ENCODE results near the gene GNAS. TPM values are rescaled to one million over a fixed set of nuclear protein-coding genes. Genes with fewer than 3 reads are reported as not detected.

Gene GNAS
- total RNA-seq, 4 donors from 2014 or later, result 679 to 875 (median 782) TPM

GRCh38 chr20:58850693-58851174 lies 1.8 kb upstream of the GNAS start, which contains the start of gene GNAS-AS1:
Gene GNAS-AS1 (minus strand): TSS chr20:58850902.
- peaks cover 5 to 51% (median 35%) of the 10 kb centered on the region in 4 donors for H3K4me1 ChIP-seq
- H3K4me3 ChIP-seq, result peak within 1 kb of the TSS; percentile 47 to 60 (median 53)
- H3K36me3 ChIP-seq, result no peaks in the 10 kb centered on the region
- 35% methylated on average over 18 of the region's 25 CpGs for WGBS
- H3K9me3 ChIP-seq, result no peaks in the 10 kb centered on the region
- H3K27ac ChIP-seq (replicated peaks in 1 of 4), result no peak within 1 kb of the TSS
- peak in 1 of 2 donors; percentile 19 for TF ChIP-seq POLR2AphosphoS5 (IDR thresholded peaks at IDR 0.05)
- no peak for TF ChIP-seq EP300 (IDR thresholded peaks at IDR 0.05)
- intact Hi-C loops (cut with DNase I), result loop anchor here (10.0 kb wide), 1 partner anchor 616 kb away; no protein-coding TSS in a partner anchor
- H3K27me3 ChIP-seq, result peaks cover 0 to 85% (median 19%) of the 10 kb centered on the region in 4 donors
- no peak for DNase-seq (ENCODE audit: extremely low spot score)

GRCh38 chr20:58851221-58851968 lies 1.1 kb upstream of the GNAS start:
- no peaks in the 10 kb centered on the region for H3K36me3 ChIP-seq
- 80% methylated on average over 26 of the region's 41 CpGs for WGBS
- peaks cover 5 to 56% (median 40%) of the 10 kb centered on the region in 4 donors for H3K4me1 ChIP-seq
- H3K27me3 ChIP-seq, result peaks cover 0 to 85% (median 20%) of the 10 kb centered on the region in 4 donors
- TF ChIP-seq CTCF (IDR thresholded peaks at IDR 0.05) (no peak), POLR2AphosphoS5 (IDR thresholded peaks at IDR 0.05) (no peak), EP300 (IDR thresholded peaks at IDR 0.05) (no peak), POLR2A (IDR thresholded peaks at IDR 0.05; ENCODE audit: low read depth) (no peak)
- H3K4me3 ChIP-seq, result peak overlapping the region; percentile 47 to 60 (median 53)
- intact Hi-C loops (cut with DNase I), result loop anchor here (10.0 kb wide), 1 partner anchor 617 kb away; no protein-coding TSS in a partner anchor
- H3K27ac ChIP-seq (replicated peaks in 1 of 4), result no peak overlapping the region
- no peaks in the 10 kb centered on the region for H3K9me3 ChIP-seq
- DNase-seq (ENCODE audit: extremely low spot score), result no peak

DNA sequence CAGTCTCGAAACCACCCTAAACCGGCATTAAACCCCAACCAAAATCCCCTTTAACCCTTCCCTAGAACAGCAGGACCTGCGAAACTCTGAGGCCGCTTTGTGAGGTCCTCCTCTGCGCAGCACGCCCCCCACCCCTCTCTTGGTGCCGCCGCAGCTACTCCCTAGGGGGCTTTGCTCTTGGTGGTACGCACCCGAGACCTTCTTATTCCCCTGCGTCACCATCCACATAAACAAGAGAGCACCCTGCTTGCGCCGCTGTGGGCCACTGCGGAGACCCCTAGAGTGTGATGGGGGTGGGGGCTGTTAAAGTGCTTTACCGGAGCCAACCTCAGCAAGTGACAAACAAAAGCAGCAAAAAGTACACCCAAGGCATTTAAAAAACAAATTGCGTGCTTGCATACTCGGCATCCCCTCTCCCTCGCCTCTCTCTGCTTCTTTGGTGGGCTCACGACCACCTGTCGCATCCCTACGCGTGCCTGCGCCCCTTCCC lies 502 bp upstream of the GNAS start:
- intact Hi-C loops (cut with DNase I), result loop anchor here (10.0 kb wide), 1 partner anchor 617 kb away; no protein-coding TSS in a partner anchor

DNA sequence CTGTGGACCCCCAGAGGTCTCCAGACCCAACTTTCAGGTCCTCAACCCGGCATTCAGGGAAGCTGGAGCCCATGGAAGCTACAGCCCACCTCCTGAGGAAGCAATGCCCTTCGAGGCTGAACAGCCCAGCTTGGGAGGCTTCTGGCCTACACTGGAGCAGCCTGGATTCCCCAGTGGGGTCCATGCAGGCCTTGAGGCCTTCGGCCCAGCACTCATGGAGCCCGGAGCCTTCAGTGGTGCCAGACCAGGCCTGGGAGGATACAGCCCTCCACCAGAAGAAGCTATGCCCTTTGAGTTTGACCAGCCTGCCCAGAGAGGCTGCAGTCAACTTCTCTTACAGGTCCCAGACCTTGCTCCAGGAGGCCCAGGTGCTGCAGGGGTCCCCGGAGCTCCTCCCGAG lies 950 bp downstream of the GNAS start:
- DNase-seq (ENCODE audit: extremely low spot score), result no peak
- Histone ChIP-seq H3K27ac (replicated peaks in 1 of 4) (no peak overlapping the region), H3K9me3 (no peaks in the 10 kb centered on the region), H3K4me1 (peaks cover 5 to 56% (median 40%) of the 10 kb centered on the region in 4 donors), H3K36me3 (no peaks in the 10 kb centered on the region), H3K27me3 (peaks cover 0 to 91% (median 25%) of the 10 kb centered on the region in 4 donors), H3K4me3 (no peak overlapping the region)
- intact Hi-C loops (cut with DNase I), result loop anchor here (10.0 kb wide), 1 partner anchor 619 kb away; no protein-coding TSS in a partner anchor
- no peak for TF ChIP-seq POLR2A (IDR thresholded peaks at IDR 0.05; ENCODE audit: low read depth)
- TF ChIP-seq EP300 (IDR thresholded peaks at IDR 0.05), result no peak
- no CpG with 5 or more reads among the region's 6 CpGs for WGBS

More for the DNA sequence above, 502 bp upstream of the GNAS start:
- H3K4me3 ChIP-seq, result peak overlapping the region; percentile 47 to 60 (median 53)
- H3K9me3 ChIP-seq, result no peaks in the 10 kb centered on the region
- H3K27ac ChIP-seq (replicated peaks in 1 of 4), result no peak overlapping the region
- DNase-seq (ENCODE audit: extremely low spot score), result no peak
- H3K27me3 ChIP-seq, result peaks cover 0 to 90% (median 23%) of the 10 kb centered on the region in 4 donors
- WGBS, result 43% methylated on average over 23 of the region's 23 CpGs
- peaks cover 5 to 56% (median 40%) of the 10 kb centered on the region in 4 donors for H3K4me1 ChIP-seq
- TF ChIP-seq CTCF (IDR thresholded peaks at IDR 0.05) (no peak), POLR2AphosphoS5 (IDR thresholded peaks at IDR 0.05) (no peak), EP300 (IDR thresholded peaks at IDR 0.05) (no peak), POLR2A (IDR thresholded peaks at IDR 0.05; ENCODE audit: low read depth) (no peak)
- H3K36me3 ChIP-seq, result no peaks in the 10 kb centered on the region

GRCh38 chr20:58853976-58854637 lies 1.6 kb downstream of the GNAS start:
- intact Hi-C loops (cut with DNase I), result loop anchor here (10.0 kb wide), 1 partner anchor 619 kb away; no protein-coding TSS in a partner anchor
- DNase-seq (ENCODE audit: extremely low spot score), result no peak
- H3K4me3 ChIP-seq, result peak overlapping the region; percentile 36 to 50 (median 41)
- no peak for TF ChIP-seq EP300 (IDR thresholded peaks at IDR 0.05)
- TF ChIP-seq POLR2AphosphoS5 (IDR thresholded peaks at IDR 0.05), result no peak
- TF ChIP-seq CTCF (IDR thresholded peaks at IDR 0.05), result no peak
- no peak for TF ChIP-seq POLR2A (IDR thresholded peaks at IDR 0.05; ENCODE audit: low read depth)
- H3K27me3 ChIP-seq, result peaks cover 0 to 88% (median 25%) of the 10 kb centered on the region in 4 donors
- no peaks in the 10 kb centered on the region for H3K9me3 ChIP-seq
- WGBS, result 53% methylated on average over 53 of the region's 63 CpGs
- peaks cover 5 to 56% (median 40%) of the 10 kb centered on the region in 4 donors for H3K4me1 ChIP-seq
- no peak overlapping the region for H3K27ac ChIP-seq (replicated peaks in 1 of 4)
- no peaks in the 10 kb centered on the region for H3K36me3 ChIP-seq
